Adipocyte (in vitro differentiated cells): ENCODE data around the gene ACADL.
A peak's percentile ranks its signal among the peaks of the same experiment; 100 is the strongest.
"Not testable (repeated sequence)": the region's sequence is repeated elsewhere in the genome, so short reads cannot be mapped to it uniquely, and the experiment has no call there.

Experiments used
- DNase-seq: peaks from one replicate; pipeline ENCODE4 v3.0.0-alpha.2; 2015; ENCODE audit warnings: low read depth
- H3K27me3 ChIP-seq: replicated peaks from 2 replicates; pipeline ENCODE4 v1.7.0; 2013; ENCODE audit warnings: mild to moderate bottlenecking, low read length, moderate library complexity; ENCODE audit not compliant: control insufficient read depth, insufficient read depth
- H3K36me3 ChIP-seq: 2 replicates; pipeline ENCODE4 v1.7.0; 2013; ENCODE audit warnings: low read length, mild to moderate bottlenecking, moderate library complexity; ENCODE audit not compliant: control insufficient read depth, insufficient read depth, severe bottlenecking
- H3K4me1 ChIP-seq: 2 replicates; pipeline ENCODE4 v1.7.0; 2013; ENCODE audit warnings: mild to moderate bottlenecking, low read length, moderate library complexity; ENCODE audit not compliant: control insufficient read depth, insufficient read depth
- H3K4me3 ChIP-seq: 2 replicates; pipeline ENCODE4 v1.7.0; 2013; ENCODE audit warnings: mild to moderate bottlenecking, low read length, moderate library complexity
- H3K9ac ChIP-seq: 2 replicates; pipeline ENCODE4 v1.7.0; 2013; ENCODE audit warnings: mild to moderate bottlenecking, low read length, moderate library complexity
- H3K9me3 ChIP-seq: 2 replicates; pipeline ENCODE4 v1.7.0; 2013; ENCODE audit warnings: mild to moderate bottlenecking, low read length, moderate library complexity; ENCODE audit not compliant: control insufficient read depth

Gene ACADL

DNA sequence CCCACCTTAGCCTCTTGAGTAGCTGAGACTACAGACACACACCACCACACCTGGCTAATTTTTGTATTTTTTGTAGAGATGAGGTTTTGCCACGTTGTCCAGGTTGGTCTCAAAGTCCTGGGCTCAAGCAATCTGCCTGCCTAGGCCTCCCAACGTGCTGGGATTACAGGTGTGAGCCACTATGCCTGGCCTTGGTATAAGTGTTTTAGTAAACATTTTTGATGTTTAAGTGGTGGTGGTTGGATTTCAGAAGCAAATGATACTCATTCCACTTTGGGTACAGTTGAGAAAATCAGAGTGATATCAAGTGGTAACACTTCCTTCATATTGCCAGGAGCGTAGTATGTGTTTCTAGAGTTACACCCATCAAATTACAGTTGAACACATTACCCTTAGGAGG is 25.4 kb downstream of the ACADL start:
- Histone ChIP-seq H3K9ac (no peak overlapping the region), H3K36me3 (no peaks in the 10 kb centered on the region), H3K27me3 (no peaks in the 10 kb centered on the region), H3K4me3 (no peak overlapping the region), H3K9me3 (no peaks in the 10 kb centered on the region), H3K4me1 (peaks cover 11% of the 10 kb centered on the region)
- DNase-seq: no peak

DNA sequence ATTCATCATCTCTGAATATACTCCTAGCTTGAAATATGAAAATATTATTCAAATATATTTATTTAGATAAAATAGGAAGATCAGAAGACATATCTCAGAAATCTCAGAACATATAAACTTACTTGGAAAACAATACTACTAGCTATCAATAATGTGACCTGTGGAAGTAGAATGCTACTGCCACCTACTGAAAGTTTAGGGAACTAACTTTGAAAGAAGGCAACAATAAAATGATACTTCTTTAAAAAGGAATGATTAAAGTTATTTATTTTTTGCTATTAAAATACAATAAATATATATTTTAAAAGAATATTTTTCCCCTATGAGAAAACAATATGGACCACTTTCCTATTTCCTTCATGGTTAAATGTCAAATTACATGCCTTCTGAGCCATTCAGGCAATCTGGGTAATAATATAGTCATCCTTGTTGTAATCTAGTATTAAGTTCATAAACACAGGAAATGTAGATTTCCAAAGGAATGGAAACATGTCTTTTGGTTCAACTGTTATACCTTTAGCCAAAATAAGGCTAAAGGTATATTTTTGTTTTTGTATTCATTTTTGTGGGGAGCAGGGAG is 26.0 kb downstream of the ACADL start:
- H3K4me3 ChIP-seq: no peak overlapping the region
- H3K9me3 ChIP-seq: no peaks in the 10 kb centered on the region
- H3K36me3 ChIP-seq: no peaks in the 10 kb centered on the region
- H3K9ac ChIP-seq: no peak overlapping the region
- peaks cover 8% of the 10 kb centered on the region for H3K4me1 ChIP-seq
- peak; percentile 68 for DNase-seq
- H3K27me3 ChIP-seq: no peaks in the 10 kb centered on the region

DNA sequence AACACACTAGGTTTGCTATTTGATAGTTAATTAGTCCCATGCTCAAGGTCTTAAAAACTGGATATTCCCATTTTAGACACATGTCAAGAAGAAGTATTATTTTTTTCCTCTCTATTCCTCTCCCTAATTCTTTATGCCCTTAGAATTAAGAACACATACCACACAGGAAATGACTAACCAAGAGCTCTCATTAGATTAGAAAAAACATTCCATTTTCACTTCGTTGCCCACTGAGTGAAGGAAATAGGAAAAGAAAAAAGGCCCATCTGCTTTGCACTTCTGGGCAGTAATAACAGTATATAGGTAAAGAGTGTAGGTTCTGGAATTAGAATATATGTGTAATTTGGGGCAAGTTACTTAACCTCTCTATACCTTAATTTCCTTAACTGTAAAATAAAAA is 26.9 kb downstream of the ACADL start:
- Histone ChIP-seq H3K36me3 (no peaks in the 10 kb centered on the region), H3K4me1 (no peaks in the 10 kb centered on the region), H3K9me3 (no peaks in the 10 kb centered on the region), H3K4me3 (no peak overlapping the region), H3K9ac (no peak overlapping the region), H3K27me3 (no peaks in the 10 kb centered on the region)
- peak; percentile 4 for DNase-seq

DNA sequence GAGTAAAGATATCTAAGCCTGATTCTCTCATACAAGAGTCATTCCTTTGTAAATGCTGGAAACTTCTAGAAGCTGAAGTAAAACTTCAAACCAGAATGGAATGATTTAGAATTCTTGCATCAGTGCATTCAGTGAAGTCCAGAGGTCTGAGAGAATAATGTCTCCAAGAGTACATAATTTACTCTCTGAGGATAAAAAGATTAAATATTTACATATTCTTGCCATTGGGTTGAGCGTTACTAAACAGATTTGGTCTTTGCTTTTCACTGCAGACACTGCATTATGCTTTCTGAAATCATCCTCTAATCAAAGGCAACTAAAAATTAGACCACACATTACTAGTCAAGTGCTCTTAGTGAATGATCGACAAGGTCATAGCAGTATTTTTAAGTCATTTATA is 27.5 kb downstream of the ACADL start:
- H3K4me3 ChIP-seq: no peak overlapping the region
- no peaks in the 10 kb centered on the region for H3K27me3 ChIP-seq
- H3K4me1 ChIP-seq: no peaks in the 10 kb centered on the region
- no peaks in the 10 kb centered on the region for H3K36me3 ChIP-seq
- H3K9me3 ChIP-seq: no peaks in the 10 kb centered on the region
- DNase-seq: no peak
- H3K9ac ChIP-seq: no peak overlapping the region

DNA sequence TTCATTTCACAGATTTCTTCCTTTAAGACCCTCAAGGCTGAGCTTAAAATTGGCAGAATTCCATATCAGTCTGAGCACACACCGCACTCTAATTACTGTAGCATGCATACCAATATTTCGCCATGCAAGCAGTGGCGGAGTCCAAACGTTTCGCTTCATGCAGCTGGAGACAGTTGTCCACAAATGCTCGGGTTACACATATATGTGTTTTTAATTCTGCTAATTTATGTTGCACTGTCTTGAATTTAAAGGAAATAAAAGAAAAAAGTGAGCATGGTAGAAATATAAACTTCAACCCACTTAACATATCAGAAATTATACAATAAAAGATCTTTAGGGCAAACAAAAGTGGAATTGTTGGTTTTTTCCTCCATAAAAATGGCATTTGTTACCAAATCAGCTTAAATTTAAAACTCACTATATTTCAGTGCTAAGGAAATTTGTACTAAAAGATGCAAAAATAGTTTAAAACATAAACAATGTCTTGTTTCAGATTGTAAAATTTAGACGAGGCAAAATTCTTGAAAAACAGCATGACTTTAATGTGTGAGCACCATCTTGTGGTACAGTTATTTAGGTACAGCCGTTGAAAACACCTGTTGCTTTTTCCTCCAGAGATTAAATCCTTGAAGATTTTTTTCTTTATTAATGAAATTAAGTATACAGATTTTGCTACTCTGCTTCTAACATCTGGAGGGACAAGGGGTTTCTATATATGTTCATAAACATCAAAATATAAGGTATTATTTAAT is 30.0 kb downstream of the ACADL start:
- H3K4me3 ChIP-seq: no peak overlapping the region
- no peak overlapping the region for H3K9ac ChIP-seq
- H3K4me1 ChIP-seq: no peaks in the 10 kb centered on the region
- DNase-seq: peak; percentile 83
- no peaks in the 10 kb centered on the region for H3K9me3 ChIP-seq
- H3K27me3 ChIP-seq: no peaks in the 10 kb centered on the region
- no peaks in the 10 kb centered on the region for H3K36me3 ChIP-seq

DNA sequence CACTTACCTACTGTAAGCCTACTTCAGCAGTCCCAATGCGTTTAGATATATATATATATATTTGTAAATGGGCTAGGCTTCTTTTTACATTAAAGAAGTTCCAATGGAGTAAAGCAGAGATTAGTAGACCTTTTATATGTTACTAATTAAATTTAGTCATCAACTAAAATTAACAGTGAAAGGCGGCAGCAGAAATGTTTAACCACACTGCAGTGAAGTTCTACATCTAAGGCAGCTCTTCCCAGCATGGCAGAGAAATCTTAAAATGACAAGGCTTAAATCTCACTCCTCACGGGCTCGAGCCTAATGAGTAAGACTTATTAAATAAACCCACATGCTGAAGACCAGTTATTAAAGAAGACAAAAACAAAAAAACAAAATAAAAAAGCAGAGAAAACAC is 34.9 kb downstream of the ACADL start:
- Histone ChIP-seq H3K9ac (no peak overlapping the region), H3K4me3 (no peak overlapping the region), H3K36me3 (no peaks in the 10 kb centered on the region), H3K9me3 (peaks cover 2% of the 10 kb centered on the region), H3K4me1 (no peaks in the 10 kb centered on the region), H3K27me3 (no peaks in the 10 kb centered on the region)
- DNase-seq: no peak

DNA sequence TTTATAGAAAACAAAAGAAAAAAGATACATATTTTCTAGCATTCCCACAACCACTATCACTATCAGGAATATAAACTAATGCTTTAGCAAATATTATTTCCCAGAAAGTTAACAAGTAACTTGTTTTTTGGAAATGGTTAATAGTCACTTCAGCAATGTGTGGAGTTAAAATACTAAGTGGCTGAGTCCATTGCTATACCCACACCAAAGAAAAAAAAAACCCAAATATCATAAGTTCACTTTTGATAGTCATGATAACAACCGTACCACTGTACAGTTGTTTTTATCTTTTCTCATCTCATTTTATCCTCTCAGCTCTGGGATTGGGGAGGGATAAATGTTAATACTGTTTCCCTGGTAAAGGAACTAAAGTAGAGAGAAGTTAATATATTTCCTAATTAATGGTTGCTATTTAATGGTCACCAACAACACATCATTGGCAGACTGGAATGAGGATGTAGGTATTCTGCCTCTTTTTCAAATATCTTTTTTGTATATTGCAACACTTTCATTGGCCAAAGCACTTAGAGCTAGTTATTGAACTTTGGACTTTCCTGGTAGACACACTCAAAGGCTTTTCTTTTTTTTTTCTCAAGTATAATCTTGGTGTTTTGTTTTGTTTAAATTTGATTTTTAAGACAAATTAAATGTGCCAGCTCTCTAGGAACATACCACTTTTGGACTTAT is 35.7 kb downstream of the ACADL start:
- no peak for DNase-seq
- Histone ChIP-seq H3K27me3 (no peaks in the 10 kb centered on the region), H3K9ac (no peak overlapping the region), H3K4me1 (no peaks in the 10 kb centered on the region), H3K36me3 (no peaks in the 10 kb centered on the region), H3K4me3 (no peak overlapping the region), H3K9me3 (peaks cover 9% of the 10 kb centered on the region)

DNA sequence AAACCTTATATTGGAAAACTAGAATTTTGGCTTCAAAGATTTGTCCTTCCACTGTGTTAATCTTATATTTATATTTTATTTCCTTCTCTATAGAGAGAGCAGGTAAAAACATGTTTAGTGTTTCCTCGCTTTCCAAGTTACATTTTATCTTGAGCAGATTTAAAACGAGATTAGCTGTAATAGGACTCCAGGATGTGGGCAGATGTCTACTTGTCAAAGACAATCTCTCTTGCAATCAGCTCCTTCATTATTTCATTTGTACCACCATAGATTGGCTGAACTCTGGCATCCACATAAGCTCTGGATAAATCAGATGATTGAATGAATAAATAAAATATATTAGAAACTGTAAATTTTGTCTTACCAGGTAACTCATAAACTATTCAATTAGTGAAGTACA is 36.5 kb downstream of the ACADL start:
- Histone ChIP-seq H3K36me3 (no peaks in the 10 kb centered on the region), H3K4me1 (no peaks in the 10 kb centered on the region), H3K9ac (no peak overlapping the region), H3K4me3 (no peak overlapping the region), H3K9me3 (peaks cover 18% of the 10 kb centered on the region), H3K27me3 (no peaks in the 10 kb centered on the region)
- DNase-seq: no peak

DNA sequence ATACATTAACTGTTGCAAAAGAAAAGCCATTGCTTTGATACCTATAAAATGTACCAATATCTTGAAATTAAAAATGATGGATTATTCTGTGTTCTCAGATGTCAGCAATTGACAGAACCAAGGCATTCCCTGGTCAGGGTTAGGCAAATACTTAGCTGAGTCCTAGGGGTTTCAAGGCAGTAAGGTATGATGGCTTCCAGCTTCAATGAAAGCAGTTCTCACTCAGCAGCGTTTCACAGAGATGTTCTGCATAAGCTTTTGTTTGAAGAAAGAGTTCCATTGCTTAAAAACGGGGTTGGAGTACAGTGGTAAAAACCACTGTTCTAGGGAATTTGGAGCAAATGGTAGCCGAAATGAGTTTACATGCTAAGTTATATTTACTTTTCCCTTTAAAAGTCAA is 37.1 kb downstream of the ACADL start:
- H3K9ac ChIP-seq: no peak overlapping the region
- H3K4me1 ChIP-seq: no peaks in the 10 kb centered on the region
- H3K36me3 ChIP-seq: no peaks in the 10 kb centered on the region
- H3K4me3 ChIP-seq: no peak overlapping the region
- H3K27me3 ChIP-seq: no peaks in the 10 kb centered on the region
- no peak for DNase-seq
- peaks cover 18% of the 10 kb centered on the region for H3K9me3 ChIP-seq

DNA sequence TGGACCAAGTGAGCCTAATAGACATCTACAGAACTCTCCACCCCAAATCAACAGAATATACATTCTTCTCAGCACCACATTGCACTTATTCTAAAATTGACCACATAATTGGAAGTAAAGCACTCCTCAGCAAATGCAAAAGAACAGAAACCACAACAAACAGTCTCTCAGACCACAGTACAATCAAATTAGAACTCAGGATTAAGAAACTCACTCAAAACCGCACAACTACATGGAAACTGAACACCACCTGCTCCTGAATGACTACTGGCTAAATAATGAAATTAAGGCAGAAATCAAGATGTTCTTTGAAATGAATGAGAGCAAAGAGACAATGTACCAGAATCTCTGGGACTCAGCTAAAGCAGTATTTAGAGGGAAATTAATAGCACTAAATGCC is 41.3 kb downstream of the ACADL start:
- not testable (repeated sequence) for H3K4me3 ChIP-seq, H3K36me3 ChIP-seq, DNase-seq, H3K27me3 ChIP-seq, H3K9ac ChIP-seq, H3K4me1 ChIP-seq
- H3K9me3 ChIP-seq: peaks cover 18% of the 10 kb centered on the region

DNA sequence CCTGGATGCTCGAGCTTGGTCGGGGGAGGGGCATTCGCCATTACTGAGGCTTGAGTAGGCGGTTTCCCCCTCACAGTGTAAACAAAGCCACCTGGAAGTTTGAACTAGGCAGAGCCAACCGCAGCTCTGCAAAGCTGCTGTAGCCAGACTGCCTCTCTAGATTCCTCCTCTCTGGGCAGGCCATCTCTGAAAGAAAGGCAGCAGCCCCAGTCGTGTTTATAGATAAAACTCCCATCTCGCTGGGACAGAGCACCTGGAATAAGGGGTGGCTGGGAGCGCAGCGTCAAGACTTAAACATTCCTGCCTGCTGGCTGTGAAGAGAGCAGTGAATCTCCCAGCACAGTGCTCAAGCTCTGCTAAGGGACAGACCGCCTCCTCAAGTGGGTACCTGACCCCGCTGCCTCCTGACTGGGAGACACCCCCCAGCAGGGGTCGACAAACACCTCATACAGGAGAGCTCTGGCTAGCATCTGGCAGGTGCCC is 43.6 kb downstream of the ACADL start:
- not testable (repeated sequence) for H3K9ac ChIP-seq, H3K4me3 ChIP-seq, DNase-seq, H3K36me3 ChIP-seq, H3K27me3 ChIP-seq, H3K4me1 ChIP-seq
- peaks cover 18% of the 10 kb centered on the region for H3K9me3 ChIP-seq
